H1 (cell line): ENCODE results near the gene SAG. TPM values are rescaled to one million over a fixed set of nuclear protein-coding genes. Genes with fewer than 3 reads are reported as not detected.

ENCODE experiments used
- CTCF ChIA-PET: fragments of 300-600 bp; sonication (Branson Sonifier 250); formaldehyde crosslinking; loops from one replicate; lab custom pipeline; 2021; ENCODE audit not compliant: partially characterized antibody; lab: Charles Lee
- POLR2A ChIA-PET: fragments of 300-600 bp; sonication (Branson Sonifier 250); formaldehyde crosslinking; loops from one replicate; lab custom pipeline; 2021; ENCODE audit warnings: inconsistent platforms; ENCODE audit not compliant: partially characterized antibody; lab: Charles Lee
- DNase-seq, 2 experiments: peaks; one replicate each; pipeline versions ENCODE4 v3.0.0 to v3.0.0-alpha.2; 2010 to 2022; ENCODE audit warnings: low spot score in 2 of 2, low read depth in 1 of 2, mixed read lengths in 1 of 2
- FAIRE-seq: peaks from 2 replicates; lab custom pipeline; 2011; peaks lifted over from hg19 to GRCh38; lab: Jason Lieb, UNC
- H2AFZ ChIP-seq: 2 replicates; pipeline ENCODE4 v1.8.1; 2012; ENCODE audit warnings: low read length, inconsistent platforms
- H2AK5ac ChIP-seq: 2 replicates; pipeline ENCODE4 v1.6.1; 2013; ENCODE audit warnings: low read depth, low read length
- H2BK120ac ChIP-seq: replicated peaks from 2 replicates; pipeline ENCODE3; 2013; ENCODE audit warnings: low read depth, low read length, inconsistent platforms
- H2BK12ac ChIP-seq: 2 replicates; pipeline ENCODE4 v1.6.1; 2013; ENCODE audit warnings: low read depth, low read length
- H2BK15ac ChIP-seq: 2 replicates; pipeline ENCODE4 v1.6.1; 2013; ENCODE audit warnings: low read length
- H2BK20ac ChIP-seq: 2 replicates; pipeline ENCODE4 v1.6.1; 2013; ENCODE audit warnings: low read length
- H2BK5ac ChIP-seq: 2 replicates; pipeline ENCODE4 v1.6.1; 2013; ENCODE audit warnings: low read depth, low read length
- H3K14ac ChIP-seq: 2 replicates; pipeline ENCODE4 v1.6.1; 2013; ENCODE audit warnings: inconsistent platforms; ENCODE audit not compliant: insufficient read length
- H3K18ac ChIP-seq: 2 replicates; pipeline ENCODE4 v1.6.1; 2013; ENCODE audit warnings: low read length; ENCODE audit errors: extremely low read depth
- H3K23ac ChIP-seq: 2 replicates; pipeline ENCODE4 v1.6.1; 2013; ENCODE audit warnings: inconsistent platforms; ENCODE audit not compliant: insufficient read length
- H3K23me2 ChIP-seq: 2 replicates; pipeline ENCODE4 v1.6.1; 2013; ENCODE audit warnings: low read depth, low read length
- H3K27ac ChIP-seq: 2 replicates; pipeline ENCODE4 v1.6.1; 2011; ENCODE audit warnings: low read depth, low read length, inconsistent platforms
- H3K27me3 ChIP-seq, 4 experiments: replicated peaks in 1 of 4; 1 replicate in 1 of 4; 2 replicates in 3 of 4; pipeline versions ENCODE4 v1.6.1 to v1.8.1; 2011 to 2013; ENCODE audit warnings: low read length in 3 of 4, mild to moderate bottlenecking in 3 of 4, inconsistent platforms in 2 of 4, mixed read lengths in 2 of 4, moderate library complexity in 1 of 4; ENCODE audit not compliant: control insufficient read depth in 3 of 4, insufficient read depth in 3 of 4; ENCODE audit errors: extremely low read depth in 1 of 4
- H3K36me3 ChIP-seq, 4 experiments: 2 replicates each; pipeline versions ENCODE4 v1.6.1 to v1.8.1; 2011 to 2013; ENCODE audit warnings: mild to moderate bottlenecking in 4 of 4, low read length in 3 of 4, moderate library complexity in 2 of 4, control low read depth in 1 of 4, inconsistent platforms in 1 of 4; ENCODE audit not compliant: insufficient read depth in 4 of 4, control insufficient read depth in 2 of 4
- H3K4ac ChIP-seq: replicated peaks from 2 replicates; pipeline ENCODE3; 2013; ENCODE audit warnings: low read length, low read depth, mixed read lengths, inconsistent platforms; ENCODE audit not compliant: insufficient read length
- H3K4me1 ChIP-seq, 4 experiments: replicated peaks in 1 of 4; 1 replicate in 1 of 4; 2 replicates in 3 of 4; pipeline versions ENCODE4 v1.6.1 to v1.8.1; 2011 to 2013; ENCODE audit warnings: low read length in 3 of 4, inconsistent platforms in 2 of 4, mixed read lengths in 1 of 4; ENCODE audit not compliant: insufficient read depth in 4 of 4, control insufficient read depth in 3 of 4
- H3K4me2 ChIP-seq, 2 experiments: 2 replicates each; pipeline versions ENCODE4 v1.6.1 to v1.8.1; 2011 to 2013; ENCODE audit warnings: low read depth in 2 of 2, low read length in 2 of 2, control low read depth in 1 of 2, inconsistent platforms in 1 of 2, mild to moderate bottlenecking in 1 of 2; ENCODE audit not compliant: insufficient read depth in 1 of 2
- H3K4me3 ChIP-seq, 4 experiments: fragments of 200-600, 300-600 bp in 1 of 4; sonication (generic), shearing (Covaris generic), sonication (Bioruptor Twin) in 1 of 4; 2 replicates each; pipeline versions ENCODE4 v1.5.1 to v1.8.1; 2011 to 2016; ENCODE audit warnings: low read length in 4 of 4, low read depth in 3 of 4, control low read depth in 2 of 4, inconsistent platforms in 2 of 4, mild to moderate bottlenecking in 2 of 4, mixed read lengths in 1 of 4, moderate library complexity in 1 of 4; ENCODE audit not compliant: insufficient read depth in 2 of 4; ENCODE audit errors: extremely low read depth in 1 of 4
- H3K56ac ChIP-seq: replicated peaks from 2 replicates; pipeline ENCODE3; 2013; ENCODE audit warnings: low read depth, mild to moderate bottlenecking, mixed read lengths, low read length, inconsistent platforms; ENCODE audit not compliant: insufficient read length
- H3K79me1 ChIP-seq: 2 replicates; pipeline ENCODE4 v1.6.1; 2013; ENCODE audit warnings: low read depth, low read length, control low read depth
- H3K79me2 ChIP-seq, 2 experiments: 2 replicates each; pipeline versions ENCODE4 v1.6.1 to v1.8.1; 2012 to 2013; ENCODE audit warnings: low read length in 2 of 2, mild to moderate bottlenecking in 2 of 2, inconsistent platforms in 1 of 2; ENCODE audit not compliant: insufficient read depth in 2 of 2, control insufficient read depth in 1 of 2
- H3K9ac ChIP-seq, 4 experiments: replicated peaks in 1 of 4; 1 replicate in 1 of 4; 2 replicates in 3 of 4; pipeline versions ENCODE4 v1.6.1 to v1.8.1; 2011 to 2013; ENCODE audit warnings: low read depth in 3 of 4, low read length in 3 of 4, control low read depth in 2 of 4, mild to moderate bottlenecking in 2 of 4, moderate library complexity in 2 of 4, inconsistent platforms in 1 of 4; ENCODE audit errors: extremely low read depth in 1 of 4
- H3K9me3 ChIP-seq, 2 experiments: 2 replicates each; pipeline versions ENCODE4 v1.6.1 to v1.8.1; 2012 to 2013; ENCODE audit warnings: mild to moderate bottlenecking in 2 of 2, moderate library complexity in 2 of 2, control low read depth in 1 of 2, inconsistent platforms in 1 of 2, low read depth in 1 of 2, low read length in 1 of 2, mixed read lengths in 1 of 2; ENCODE audit not compliant: insufficient read depth in 2 of 2
- H4K20me1 ChIP-seq, 2 experiments: replicated peaks in 1 of 2; 2 replicates each; pipeline versions ENCODE3 to v1.8.1; 2011 to 2013; ENCODE audit warnings: inconsistent platforms in 2 of 2, low read length in 2 of 2, mild to moderate bottlenecking in 1 of 2; ENCODE audit not compliant: insufficient read depth in 2 of 2, control insufficient read depth in 1 of 2
- H4K5ac ChIP-seq: 2 replicates; pipeline ENCODE4 v1.6.1; 2013; ENCODE audit warnings: low read length, low read depth, mixed read lengths, inconsistent platforms; ENCODE audit not compliant: insufficient read length
- H4K8ac ChIP-seq: 2 replicates; pipeline ENCODE4 v1.8.0; 2013; ENCODE audit warnings: mild to moderate bottlenecking, moderate library complexity, low read length, inconsistent platforms; ENCODE audit not compliant: insufficient read depth; ENCODE audit errors: extremely low read depth
- H4K91ac ChIP-seq: replicated peaks from 2 replicates; pipeline ENCODE3; 2013; ENCODE audit warnings: low read length, mixed read lengths, inconsistent platforms; ENCODE audit not compliant: insufficient read length
- BRCA1 ChIP-seq: IDR thresholded peaks from 2 replicates; pipeline ENCODE4 v1.6.1; 2012; ENCODE audit warnings: low read depth, low read length, improper control_type of control experiment
- CTBP2 ChIP-seq: IDR thresholded peaks from 2 replicates; pipeline ENCODE4 v1.7.0; 2011; ENCODE audit warnings: borderline replicate concordance, mild to moderate bottlenecking, moderate library complexity, mixed read lengths, low read length; ENCODE audit not compliant: insufficient read depth, insufficient read length
- E2F6 ChIP-seq: IDR thresholded peaks from 2 replicates; pipeline ENCODE4 v1.6.1; 2012; ENCODE audit warnings: inconsistent platforms
- FOSL1 ChIP-seq: IDR thresholded peaks from 2 replicates; pipeline ENCODE4 v1.6.1; 2011; ENCODE audit warnings: mild to moderate bottlenecking, low read depth, low read length, moderate library complexity; ENCODE audit not compliant: insufficient read depth
- POLR2AphosphoS5 ChIP-seq: IDR thresholded peaks from 2 replicates; pipeline ENCODE4 v1.6.1; 2011; ENCODE audit warnings: low read depth, low read length
- SIRT6 ChIP-seq: IDR thresholded peaks from one replicate; pipeline ENCODE4 v1.7.1; 2012; ENCODE audit warnings: low read length, inconsistent platforms
- YY1 ChIP-seq: IDR thresholded peaks from 2 replicates; pipeline ENCODE4 v1.6.1; 2011; ENCODE audit warnings: low read depth, mild to moderate bottlenecking, low read length
- WGBS, 2 experiments: shearing (Covaris generic) in 1 of 2; methylation state at CpG; one replicate each; pipeline versions ENCODE4 v1.1.6 to v1.1.7; 2013 to 2015; ENCODE audit warnings: low lambda C conversion rate in 2 of 2, mixed read lengths in 2 of 2, inconsistent platforms in 1 of 2, low coverage in 1 of 2, missing lambda C conversion rate in 1 of 2; ENCODE audit not compliant: insufficient replicate concordance in 2 of 2, insufficient coverage in 1 of 2, insufficient read length in 1 of 2; ENCODE audit errors: extremely low coverage in 1 of 2, missing lambda C conversion rate in 1 of 2; 5-methylcytosine and 5-hydroxymethylcytosine counted together
- polyA plus RNA-seq, 7 experiments: library from polyadenylated mRNA; depleted of rRNA in 3 of 7; stranded (reverse) in 5 of 7; unstranded in 2 of 7; fragments of >200 nt in 5 of 7; fragments of 200-250 nt in 2 of 7; gene quantifications; 1 replicate in 5 of 7; 2 replicates in 1 of 7; 4 replicates in 1 of 7; pipeline versions ENCODE4 v1.2.1 to v1.2.3, GENCODE V29; 2011 to 2013; ENCODE audit warnings: missing spikeins in 2 of 7, mixed read lengths in 2 of 7
- total RNA-seq: library from RNA; stranded (reverse); fragmentation: NEBNext Ultra II Directional; extraction: Animal tissue kit (Norgen Biotek cat#: 25700); gene quantifications from 2 replicates; pipeline ENCODE4 v1.2.1, GENCODE V29; 2021
- TF ChIP-seq, protein P1 (sequence below): IDR thresholded peaks from 2 replicates; pipeline ENCODE4 v1.6.1; 2011; ENCODE audit warnings: low read depth, mild to moderate bottlenecking, low read length; ENCODE audit not compliant: insufficient read depth

The SAG gene
- total and polyA plus RNA-seq, 2 of the 8 experiments (the other 6 are each of a cell fraction or from before 2014, with no cell fraction given): not detected

GRCh38 chr2:233369897-233370685 lies 62.5 kb downstream of the SAG start:
- H4K20me1 ChIP-seq: peaks cover 0 to 2% of the 10 kb centered on the region in 2 experiments
- H2BK5ac ChIP-seq: no peak overlapping the region
- H3K36me3 ChIP-seq: no peaks in the 10 kb centered on the region
- H4K91ac ChIP-seq: no peak overlapping the region
- no peak overlapping the region for H4K5ac ChIP-seq
- POLR2A ChIA-PET: interaction anchor here (1.4 kb wide), 1 partner anchor 8 kb away, joined by 4 read pairs; no protein-coding TSS in a partner anchor
- no peaks in the 10 kb centered on the region; a peak in 1 of 7 replicates for H3K27me3 ChIP-seq
- no peak overlapping the region for H3K14ac ChIP-seq
- no peaks in the 10 kb centered on the region for H3K79me1 ChIP-seq
- H2BK20ac ChIP-seq: no peak overlapping the region
- no peaks in the 10 kb centered on the region for H3K23me2 ChIP-seq
- no peak overlapping the region for H2BK12ac ChIP-seq
- H3K4me3 ChIP-seq: no peak overlapping the region
- H3K18ac ChIP-seq: no peak overlapping the region
- no peak overlapping the region for H3K56ac ChIP-seq
- no peaks in the 10 kb centered on the region for H3K79me2 ChIP-seq
- no peak overlapping the region for H3K4ac ChIP-seq
- DNase-seq (no peak), FAIRE-seq (no peak)
- 0 out of 2 replicates have a peak overlapping the region, but pooled peaks have one; percentile 39 for H2AK5ac ChIP-seq
- no peaks in the 10 kb centered on the region for H3K9me3 ChIP-seq
- no peak overlapping the region for H3K9ac ChIP-seq
- H3K4me1 ChIP-seq: peaks cover 0 to 9% (median 3%) of the 10 kb centered on the region in 4 experiments; a peak in 5 of 7 replicates
- H2BK15ac ChIP-seq: no peak overlapping the region
- no peak overlapping the region for H4K8ac ChIP-seq
- no peak overlapping the region for H2BK120ac ChIP-seq
- H3K23ac ChIP-seq: no peak overlapping the region
- WGBS, 2 experiments: 91% methylated on average over 8 of the region's 9 CpGs; no CpG with 5 or more reads in 1 of the 2 experiments
- H3K4me2 ChIP-seq: no peak overlapping the region
- no peak overlapping the region for H2AFZ ChIP-seq
- CTCF ChIA-PET: interaction anchor here (1.3 kb wide), 1 partner anchor 79 kb away, joined by 3 read pairs; no protein-coding TSS in a partner anchor
- no peak overlapping the region for H3K27ac ChIP-seq
- TF ChIP-seq SIRT6 (no peak), FOSL1 (no peak), POLR2AphosphoS5 (no peak), YY1 (no peak), BRCA1 (no peak), CTBP2 (no peak), E2F6 (no peak)
- TF ChIP-seq, protein P1, sequence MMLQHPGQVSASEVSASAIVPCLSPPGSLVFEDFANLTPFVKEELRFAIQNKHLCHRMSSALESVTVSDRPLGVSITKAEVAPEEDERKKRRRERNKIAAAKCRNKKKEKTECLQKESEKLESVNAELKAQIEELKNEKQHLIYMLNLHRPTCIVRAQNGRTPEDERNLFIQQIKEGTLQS: no peak
